GM12891 (cell line): Measurements from ENCODE around the gene DGKZ.

Experiments
- POLR2A ChIP-seq: IDR thresholded peaks from 2 replicates; pipeline ENCODE4 v1.6.1; 2011; ENCODE audit warnings: low read depth, low read length, control low read depth
- POLR2AphosphoS5 ChIP-seq: IDR thresholded peaks from 2 replicates; pipeline ENCODE4 v1.6.1; 2011; ENCODE audit warnings: low read depth, low read length, control low read depth
- POU2F2 ChIP-seq: IDR thresholded peaks from 2 replicates; pipeline ENCODE4 v1.6.1; 2011; ENCODE audit warnings: low read depth, mild to moderate bottlenecking, control low read depth, low read length, moderate library complexity
- SPI1 ChIP-seq: IDR thresholded peaks from 2 replicates; pipeline ENCODE4 v1.6.1; 2011; ENCODE audit warnings: low read depth, low read length, control low read depth
- TAF1 ChIP-seq: IDR thresholded peaks from 2 replicates; pipeline ENCODE4 v1.6.1; 2011; ENCODE audit warnings: low read depth, low read length, control low read depth

DNA sequence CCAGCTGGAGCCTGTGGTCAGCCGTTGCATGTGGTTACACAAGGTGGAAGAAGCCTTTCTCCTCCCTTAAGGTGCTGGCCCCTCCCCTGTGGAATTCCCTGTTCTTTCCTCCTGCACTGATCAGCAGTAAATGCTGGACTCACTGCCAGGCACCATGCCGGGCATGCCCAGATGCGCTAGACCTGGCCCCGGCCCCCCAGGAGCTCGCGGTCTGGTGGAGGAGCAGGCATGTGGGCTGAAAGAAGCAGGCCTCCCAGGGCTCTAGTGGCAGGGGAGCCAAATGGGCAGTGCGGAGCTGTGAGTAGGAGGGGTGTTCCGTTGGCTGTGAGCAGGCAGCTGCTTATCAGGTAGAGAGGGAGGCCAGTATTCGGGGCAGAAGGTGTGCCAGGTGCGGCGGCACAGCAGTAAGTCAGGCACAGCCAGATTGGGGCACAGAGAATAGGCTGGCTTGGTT is 10.2 kb downstream of the DGKZ start:
- TF ChIP-seq POLR2A: no peak
- no peak for TF ChIP-seq POLR2AphosphoS5
- TF ChIP-seq SPI1: no peak
- no peak for TF ChIP-seq POU2F2
- no peak for TF ChIP-seq TAF1
